Neutrophil (primary cell): Measurements from ENCODE around the gene FXN.
"Not testable (repeated sequence)": the region's sequence is repeated elsewhere in the genome, so short reads cannot be mapped to it uniquely, and the experiment has no call there.

Source experiments
- H3K27ac ChIP-seq: fragments of 200-600 bp; sonication (generic); 2 replicates; pipeline ENCODE4 v1.5.1; 2016; ENCODE audit warnings: mild to moderate bottlenecking, moderate library complexity
- H3K27me3 ChIP-seq: fragments of 200-600 bp; sonication (generic); 2 replicates; pipeline ENCODE4 v1.6.0; 2016; ENCODE audit warnings: mild to moderate bottlenecking
- H3K36me3 ChIP-seq: fragments of 200-600 bp; sonication (generic); 2 replicates; pipeline ENCODE4 v1.5.1; 2017
- H3K4me1 ChIP-seq, 2 experiments: fragments of 200-600 bp in 1 of 2; sonication (generic) in 1 of 2; 1 replicate in 1 of 2; 2 replicates in 1 of 2; pipeline versions ENCODE4 v1.5.1 to v1.6.1; 2013 to 2016; ENCODE audit warnings: low read depth in 1 of 2, low read length in 1 of 2, mild to moderate bottlenecking in 1 of 2, moderate library complexity in 1 of 2; ENCODE audit not compliant: control insufficient read depth in 1 of 2, insufficient read depth in 1 of 2
- H3K4me3 ChIP-seq, 2 experiments: fragments of 200-600 bp in 1 of 2; sonication (generic) in 1 of 2; 1 replicate in 1 of 2; 2 replicates in 1 of 2; pipeline ENCODE4 v1.5.1; 2013 to 2016; ENCODE audit warnings: low read depth in 1 of 2, low read length in 1 of 2, mild to moderate bottlenecking in 1 of 2, moderate library complexity in 1 of 2
- H3K9me3 ChIP-seq: fragments of 200-600 bp; sonication (generic); 2 replicates; pipeline ENCODE4 v1.5.1; 2016
- TF ChIP-seq, protein P1 (sequence below): fragments of 200-600 bp; sonication (generic); IDR thresholded peaks from 2 replicates; pipeline ENCODE4 v1.5.1; 2016; ENCODE audit warnings: antibody characterized with exemption

The FXN gene

DNA sequence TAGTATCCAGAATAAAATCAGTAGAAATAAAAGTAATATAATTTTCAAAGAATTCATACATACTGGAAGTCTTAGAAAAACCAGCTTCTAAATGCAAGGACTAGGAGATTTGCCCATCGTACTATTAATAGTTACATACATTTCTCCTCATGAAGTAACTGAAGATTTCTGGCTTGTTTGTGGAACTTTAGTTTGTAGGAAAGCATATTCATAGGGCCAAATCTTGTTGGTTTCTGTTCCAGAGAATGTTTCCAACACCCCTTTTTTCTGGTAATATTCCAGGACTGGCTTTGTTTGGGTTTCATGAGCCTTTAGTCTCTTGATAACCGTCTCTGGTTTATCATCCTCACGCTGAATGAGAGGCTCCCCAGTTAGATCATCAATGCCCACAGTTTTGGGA, 72.2 kb downstream of the FXN start:
- Histone ChIP-seq H3K9me3 (no peaks in the 10 kb centered on the region), H3K4me3 (no peak overlapping the region), H3K27me3 (no peaks in the 10 kb centered on the region), H3K27ac (no peak overlapping the region), H3K4me1 (no peaks in the 10 kb centered on the region), H3K36me3 (no peaks in the 10 kb centered on the region)
- TF ChIP-seq, protein P1, sequence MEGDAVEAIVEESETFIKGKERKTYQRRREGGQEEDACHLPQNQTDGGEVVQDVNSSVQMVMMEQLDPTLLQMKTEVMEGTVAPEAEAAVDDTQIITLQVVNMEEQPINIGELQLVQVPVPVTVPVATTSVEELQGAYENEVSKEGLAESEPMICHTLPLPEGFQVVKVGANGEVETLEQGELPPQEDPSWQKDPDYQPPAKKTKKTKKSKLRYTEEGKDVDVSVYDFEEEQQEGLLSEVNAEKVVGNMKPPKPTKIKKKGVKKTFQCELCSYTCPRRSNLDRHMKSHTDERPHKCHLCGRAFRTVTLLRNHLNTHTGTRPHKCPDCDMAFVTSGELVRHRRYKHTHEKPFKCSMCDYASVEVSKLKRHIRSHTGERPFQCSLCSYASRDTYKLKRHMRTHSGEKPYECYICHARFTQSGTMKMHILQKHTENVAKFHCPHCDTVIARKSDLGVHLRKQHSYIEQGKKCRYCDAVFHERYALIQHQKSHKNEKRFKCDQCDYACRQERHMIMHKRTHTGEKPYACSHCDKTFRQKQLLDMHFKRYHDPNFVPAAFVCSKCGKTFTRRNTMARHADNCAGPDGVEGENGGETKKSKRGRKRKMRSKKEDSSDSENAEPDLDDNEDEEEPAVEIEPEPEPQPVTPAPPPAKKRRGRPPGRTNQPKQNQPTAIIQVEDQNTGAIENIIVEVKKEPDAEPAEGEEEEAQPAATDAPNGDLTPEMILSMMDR: no peak

DNA sequence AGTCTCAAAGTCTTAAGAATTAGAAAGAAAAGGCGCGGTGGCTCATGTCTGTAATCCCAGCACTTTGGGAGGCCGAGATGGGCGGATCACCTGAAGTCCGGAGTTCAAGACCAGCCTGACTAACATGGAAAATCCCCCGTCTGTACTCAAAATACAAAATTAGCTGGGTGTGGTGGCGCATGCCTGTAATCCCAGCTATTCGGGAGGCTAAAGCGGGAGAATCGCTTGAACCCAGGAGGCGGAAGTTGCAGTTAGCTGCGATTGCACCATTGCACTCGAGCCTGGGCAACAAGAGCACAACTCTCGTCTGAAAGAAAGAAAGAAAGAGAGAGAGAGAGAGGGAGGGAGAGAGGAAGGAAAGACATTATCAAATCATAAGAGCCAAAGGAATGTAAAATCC, 73.2 kb downstream of the FXN start:
- not testable (repeated sequence) for H3K27ac ChIP-seq, H3K9me3 ChIP-seq

DNA sequence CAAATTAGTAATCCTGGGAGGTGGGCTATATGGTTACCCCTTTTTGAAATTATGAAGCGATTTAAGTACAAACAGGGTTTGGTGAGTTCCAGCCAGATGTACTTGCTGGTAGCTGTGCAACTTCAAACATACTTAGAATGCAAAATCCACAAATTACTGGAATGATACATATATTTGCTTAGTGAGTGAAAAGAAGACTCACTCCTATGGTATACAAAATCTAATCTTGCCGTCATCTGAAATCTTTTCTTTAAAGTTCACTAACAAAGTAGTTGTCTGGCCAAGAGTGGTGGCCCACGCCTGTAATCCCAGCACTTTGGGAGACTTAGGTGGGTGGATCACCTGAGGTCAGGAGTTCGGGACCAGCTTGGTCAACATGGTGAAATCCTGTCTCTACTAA, 73.6 kb downstream of the FXN start:
- Histone ChIP-seq H3K9me3 (no peaks in the 10 kb centered on the region), H3K4me3 (no peak overlapping the region), H3K36me3 (no peaks in the 10 kb centered on the region), H3K27ac (no peak overlapping the region), H3K27me3 (no peaks in the 10 kb centered on the region), H3K4me1 (no peaks in the 10 kb centered on the region)
- TF ChIP-seq, protein P1: no peak

More for the DNA sequence above, 73.2 kb downstream of the FXN start:
- not testable (repeated sequence) for H3K4me1 ChIP-seq, H3K27me3 ChIP-seq, H3K36me3 ChIP-seq, H3K4me3 ChIP-seq

DNA sequence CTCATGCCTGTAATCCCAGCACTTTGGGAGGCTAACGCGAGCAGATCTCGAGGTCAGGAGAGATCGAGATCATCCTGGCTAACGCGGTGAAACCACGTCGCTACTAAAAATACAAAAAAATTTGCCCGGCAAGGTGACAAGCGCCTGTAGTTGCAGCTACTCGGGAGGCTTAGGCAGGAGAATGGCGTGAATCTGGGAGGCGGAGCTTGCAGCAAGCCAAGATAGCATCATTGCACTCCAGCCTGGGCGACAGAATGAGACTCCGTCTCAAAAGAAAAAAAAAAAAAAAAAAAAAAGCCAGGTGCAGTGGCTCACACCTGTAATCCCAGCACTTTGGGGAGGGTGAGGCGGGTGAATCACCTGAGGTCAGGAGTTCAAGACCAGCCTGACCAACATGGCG, 77.1 kb downstream of the FXN start:
- not testable (repeated sequence) for H3K4me3 ChIP-seq, H3K4me1 ChIP-seq, H3K27ac ChIP-seq, H3K27me3 ChIP-seq, H3K36me3 ChIP-seq, H3K9me3 ChIP-seq

DNA sequence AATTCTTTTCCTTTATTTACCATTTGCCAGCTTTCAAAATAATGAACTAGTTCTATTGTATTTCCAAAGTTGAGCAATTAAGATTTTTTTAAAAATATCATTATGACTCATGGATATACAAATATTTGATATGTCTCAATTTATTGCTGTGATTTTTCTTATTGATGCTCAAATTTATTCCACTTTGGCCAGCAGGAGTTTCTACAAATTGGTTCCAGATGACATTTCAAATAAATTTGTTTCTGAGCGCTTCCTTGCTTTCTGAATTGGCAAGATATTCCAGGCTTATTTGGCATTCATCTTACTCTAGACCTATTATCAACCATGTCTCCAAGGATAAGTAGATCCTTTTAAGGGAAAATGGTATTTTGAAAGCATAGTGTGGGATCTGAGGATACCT, 80.1 kb downstream of the FXN start:
- Histone ChIP-seq H3K36me3 (no peaks in the 10 kb centered on the region), H3K4me1 (peaks cover 0 to 3% of the 10 kb centered on the region in 2 experiments), H3K4me3 (no peak overlapping the region), H3K27ac (no peak overlapping the region), H3K9me3 (no peaks in the 10 kb centered on the region), H3K27me3 (peaks cover 9% of the 10 kb centered on the region)
- TF ChIP-seq, protein P1: no peak

DNA sequence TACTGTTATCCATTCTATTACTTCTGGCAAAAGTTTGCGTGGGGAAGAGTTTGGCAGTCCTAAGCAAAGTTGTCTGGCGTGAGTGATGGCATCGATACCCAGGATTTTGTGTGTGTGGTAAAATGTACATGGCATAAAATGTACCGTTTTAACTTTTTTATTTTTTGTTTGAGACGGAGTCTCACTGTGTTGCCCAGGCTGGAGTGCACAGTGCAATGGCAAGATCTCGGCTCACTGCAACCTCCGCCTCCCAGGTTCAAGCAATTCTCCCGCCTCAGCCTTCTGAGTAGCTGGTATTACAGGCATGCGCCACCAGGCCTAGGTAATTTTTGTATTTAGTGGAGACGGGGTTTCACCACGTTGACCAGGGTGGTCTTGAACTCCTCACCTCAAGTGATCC, 83.1 kb downstream of the FXN start:
- Histone ChIP-seq H3K27ac (no peak overlapping the region), H3K36me3 (no peaks in the 10 kb centered on the region), H3K4me1 (peaks cover 18 to 24% of the 10 kb centered on the region in 2 experiments), H3K27me3 (peaks cover 38% of the 10 kb centered on the region), H3K9me3 (no peaks in the 10 kb centered on the region), H3K4me3 (no peak overlapping the region)
- TF ChIP-seq, protein P1: no peak
